Melanocyte of skin (primary cell): ENCODE measurements around the gene AGL. TPM values are rescaled to one million over a fixed set of nuclear protein-coding genes. Genes with fewer than 3 reads are reported as not detected.

Experiments used
- small RNA-seq, 2 donors: library from RNA; depleted of rRNA; stranded (forward); fragments of <200 nt; gene quantifications; one replicate each; pipeline ENCODE3, GENCODE V24; 2012
- total RNA-seq, 2 donors: library from RNA; depleted of rRNA; stranded (reverse); fragments of >200 nt; gene quantifications; 2 replicates each; pipeline ENCODE4 v1.2.3, GENCODE V29; 2012

The AGL gene
- total RNA-seq, result 10 to 100 TPM; 10.3 to 13.1 TPM

GRCh38 chr1:99849744-99850458, at the start of gene AGL:
Gene AGL, plus strand, starts transcription at chr1:99850361. Its CDS starts 682 bp downstream, at chr1:99851043.

GRCh38 chr1:99969729-99970621, 119.8 kb downstream of the AGL start, which contains the start of gene SLC35A3:
Gene SLC35A3, plus strand, starts transcription at chr1:99969996. Its CDS starts 23,559 bp downstream, at chr1:99993555.

Small RNAs within 50 kb of the gene (small RNA-seq; reads per million reads assigned to genes)
- 0 reads per million in 2 donors for gene AC096949.1

Other genes starting within 250 kb of the AGL start
- not detected for gene PALMD, start 204.2 kb upstream of the AGL start, total RNA-seq
- gene FRRS1, start 83.7 kb upstream of the AGL start, total RNA-seq, result 10 to 100 TPM; 13.8 to 15.0 TPM
- gene SLC35A3, start 119.6 kb downstream of the AGL start, total RNA-seq, result 10 to 100 TPM; 16.3 to 16.5 TPM